GM12878 (cell line): Measurements from ENCODE around the gene EZH2. TPM values are rescaled to one million over a fixed set of nuclear protein-coding genes. Genes with fewer than 3 reads are reported as not detected.

Experiments
- ATAC-seq: fragments of 200-7000 bp; cut with Tn5 transposase; 3 replicates; pipeline ENCODE4 v1.9.1; 2020; ENCODE audit warnings: mild to moderate bottlenecking, moderate library complexity
- BruUV-seq: library from RNA; stranded (reverse); fragments of 400-500 nt; replicated peaks from 2 replicates; lab custom pipeline; 2021; lab: Mats Ljungman, UMichigan
- CTCF ChIA-PET: fragments of 300-600 bp; sonication (Branson Sonifier 250); formaldehyde crosslinking; extraction: SDS; loops from one replicate; lab custom pipeline; 2021; ENCODE audit warnings: inconsistent platforms; lab: Yijun Ruan, JAX
- POLR2A ChIA-PET: fragments of 350-600 bp; formaldehyde crosslinking; extraction: SDS; loops from one replicate; lab custom pipeline; 2021; ENCODE audit warnings: inconsistent platforms; lab: Charles Lee
- RAD21 ChIA-PET: fragments of 300-600 bp; sonication (Branson Sonifier 250); formaldehyde crosslinking; loops from one replicate; lab custom pipeline; 2023; ENCODE audit warnings: antibody characterized with exemption; ENCODE audit not compliant: unreplicated experiment; lab: Charles Lee
- SMC1A ChIA-PET: fragments of 300-600 bp; sonication (Branson Sonifier 250); formaldehyde crosslinking; loops from one replicate; lab custom pipeline; 2023; ENCODE audit not compliant: unreplicated experiment, uncharacterized antibody; lab: Charles Lee
- DNase-seq: peaks from one replicate; pipeline ENCODE4 v3.0.0-alpha.2; 2011; ENCODE audit warnings: low read depth, low spot score
- FAIRE-seq: peaks from 3 replicates; lab custom pipeline; 2011; peaks lifted over from hg19 to GRCh38; lab: Jason Lieb, UNC
- H2AFZ ChIP-seq: 2 replicates; pipeline ENCODE4 v1.6.0; 2011; ENCODE audit warnings: low read depth, low read length, control low read depth; ENCODE audit not compliant: control insufficient read depth
- H3K27ac ChIP-seq: 2 replicates; pipeline ENCODE4 v1.5.1; 2011; ENCODE audit warnings: control low read depth; ENCODE audit not compliant: control insufficient read depth, insufficient read depth
- H3K27me3 ChIP-seq, 2 experiments: replicated peaks in 1 of 2; 2 replicates each; pipeline versions ENCODE4 v1.6.0 to v1.6.1; 2011; ENCODE audit warnings: low read length in 1 of 2; ENCODE audit not compliant: control insufficient read depth in 2 of 2, insufficient read depth in 2 of 2
- H3K36me3 ChIP-seq, 2 experiments: 2 replicates each; pipeline ENCODE4 v1.5.1; 2011; ENCODE audit warnings: low read length in 1 of 2; ENCODE audit not compliant: control insufficient read depth in 2 of 2, insufficient read depth in 2 of 2
- H3K4me1 ChIP-seq: 2 replicates; pipeline ENCODE4 v1.6.1; 2011; ENCODE audit warnings: mild to moderate bottlenecking, low read length, moderate library complexity, mixed read lengths; ENCODE audit not compliant: control insufficient read depth, insufficient read depth
- H3K4me2 ChIP-seq: 2 replicates; pipeline ENCODE4 v1.6.0; 2011; ENCODE audit warnings: control low read depth; ENCODE audit not compliant: control insufficient read depth, insufficient read depth
- H3K4me3 ChIP-seq: fragments of 200-600 bp; sonication (generic); 2 replicates; pipeline ENCODE4 v1.5.1; 2016
- H3K79me2 ChIP-seq: 2 replicates; pipeline ENCODE4 v1.6.0; 2011; ENCODE audit warnings: low read length; ENCODE audit not compliant: control insufficient read depth, insufficient read depth
- H3K9ac ChIP-seq: 2 replicates; pipeline ENCODE4 v1.8.0; 2011; ENCODE audit warnings: low read length, control low read depth, mixed read lengths; ENCODE audit not compliant: control insufficient read depth, insufficient read depth
- H3K9me3 ChIP-seq: replicated peaks from 3 replicates; pipeline ENCODE4 v1.5.1; 2011; ENCODE audit warnings: mild to moderate bottlenecking, low read length; ENCODE audit not compliant: control insufficient read depth, insufficient read depth
- H4K20me1 ChIP-seq: 2 replicates; pipeline ENCODE4 v1.6.0; 2011; ENCODE audit not compliant: control insufficient read depth, insufficient read depth
- BACH1 ChIP-seq: fragments of 450-650 bp; IDR thresholded peaks from 2 replicates; pipeline ENCODE4 v1.6.1; 2017; ENCODE audit warnings: mild to moderate bottlenecking, borderline replicate concordance
- CBFB ChIP-seq: IDR thresholded peaks from 2 replicates; pipeline ENCODE4 v1.6.1; 2016; ENCODE audit warnings: antibody characterized with exemption, low read depth
- FOXM1 ChIP-seq: IDR thresholded peaks from 2 replicates; pipeline ENCODE4 v1.6.1; 2012; ENCODE audit warnings: low read depth, mild to moderate bottlenecking, inconsistent platforms, low read length, moderate library complexity
- HDGF ChIP-seq: fragments of 450-650 bp; IDR thresholded peaks from 2 replicates; pipeline ENCODE4 v1.6.1; 2016; ENCODE audit warnings: antibody characterized with exemption
- NFYB ChIP-seq: IDR thresholded peaks from 2 replicates; pipeline ENCODE4 v1.6.1; 2011; ENCODE audit warnings: low read depth, mild to moderate bottlenecking, low read length, improper control_type of control experiment, moderate library complexity; ENCODE audit not compliant: insufficient read depth
- REST ChIP-seq: IDR thresholded peaks from 2 replicates; pipeline ENCODE4 v1.6.1; 2012; ENCODE audit warnings: mild to moderate bottlenecking, low read depth, low read length
- SREBF2 ChIP-seq: IDR thresholded peaks from 2 replicates; pipeline ENCODE4 v1.6.1; 2012; ENCODE audit warnings: mild to moderate bottlenecking, low read length
- TCF12 ChIP-seq: IDR thresholded peaks from 2 replicates; pipeline ENCODE4 v1.6.1; 2011; ENCODE audit warnings: low read depth, mild to moderate bottlenecking, low read length
- ZBTB11 ChIP-seq: fragments of 450-650 bp; formaldehyde crosslinking; IDR thresholded peaks from 2 replicates; pipeline ENCODE4 v1.5.0; 2022; ENCODE audit warnings: mild to moderate bottlenecking, missing genetic modification characterization
- ZZZ3 ChIP-seq: IDR thresholded peaks from 2 replicates; pipeline ENCODE4 v1.6.1; 2011; ENCODE audit warnings: low read depth; ENCODE audit not compliant: control insufficient read depth, insufficient read length
- WGBS: methylation state at CpG from one replicate; pipeline ENCODE4 v1.1.6; 2016; ENCODE audit warnings: low lambda C conversion rate; ENCODE audit not compliant: insufficient replicate concordance, insufficient coverage; ENCODE audit errors: missing lambda C conversion rate; 5-methylcytosine and 5-hydroxymethylcytosine counted together
- in situ Hi-C: fragments of 300-500 bp; cut with MboI; formaldehyde crosslinking; loops from 9 replicates; pipeline ENCODE4 v1.14.3; 2018; ENCODE audit warnings: mixed read lengths
- intact Hi-C: fragments of 100-400 bp; cut with micrococcal nuclease; formaldehyde crosslinking; loops from one replicate; pipeline ENCODE4 v1.14.2; 2022; ENCODE audit not compliant: unreplicated experiment
- polyA plus RNA-seq, 11 experiments: library from polyadenylated mRNA; depleted of rRNA in 4 of 11; unstranded in 6 of 11; stranded (reverse) in 5 of 11; fragments of >200 nt; fragmentation: Nextera tagmentation in 4 of 11; fragmentation: Illumina TruSeq in 1 of 11; extraction: Ambion mirVana in 4 of 11; extraction: Trizol in 1 of 11; gene quantifications; 1 replicate in 1 of 11; 2 replicates in 10 of 11; pipeline versions ENCODE4 v1.2.1 to v1.2.3, GENCODE V29; 2011 to 2016; ENCODE audit warnings: inconsistent platforms in 2 of 11, missing spikeins in 2 of 11, low read depth in 1 of 11
- total RNA-seq, 4 experiments: library from RNA; depleted of rRNA in 3 of 4; stranded (reverse); fragments of >200 nt in 3 of 4; fragmentation: Illumina TruSeq in 1 of 4; extraction: Trizol in 1 of 4; gene quantifications; 2 replicates each; pipeline versions ENCODE4 v1.2.1 to v1.2.3, GENCODE V29; 2013 to 2021
- TF ChIP-seq, protein P1 (sequence below): fragments of 450-650 bp; IDR thresholded peaks from 2 replicates; pipeline ENCODE4 v1.6.1; 2017; ENCODE audit warnings: mild to moderate bottlenecking, moderate library complexity

Gene EZH2
- total and polyA plus RNA-seq, 10 of the 15 experiments (the other 5 are each of a cell fraction or from before 2014, with no cell fraction given): 19.4 to 69.6 (median 40.8) TPM

- Histone ChIP-seq H3K79me2 (no peaks in the 10 kb centered on the region), H3K4me3 (0 out of 2 replicates have a peak overlapping the region, but pooled peaks have one; percentile 2), H2AFZ (no peak overlapping the region; the same call in 1 of the 2 replicates), H3K27ac (no peak overlapping the region), H4K20me1 (no peaks in the 10 kb centered on the region; the same call in 1 of the 2 replicates), H3K9ac (no peak overlapping the region), H3K4me2 (peak overlapping the region; percentile 52), H3K27me3 (peaks cover 1 to 5% of the 10 kb centered on the region in 2 experiments; a peak in 3 of 4 replicates), H3K4me1 (peaks cover 40% of the 10 kb centered on the region), H3K36me3 (no peaks in the 10 kb centered on the region), H3K9me3 (no peaks in the 10 kb centered on the region)
- ChIA-PET SMC1A (interaction anchor here (1.3 to 1.5 kb wide), 2 partner anchors 8 to 26 kb away, joined by 3 to 4 read pairs; no protein-coding TSS in a partner anchor), RAD21 (interaction anchor here (1.1 kb wide), 1 partner anchor 26 kb away, joined by 4 read pairs; no protein-coding TSS in a partner anchor), POLR2A (no interaction called here), CTCF (interaction anchor here (0.9 kb wide), 1 partner anchor 19 kb away, joined by 4 read pairs; no protein-coding TSS in a partner anchor)
- in situ Hi-C loops (no loop called here), intact Hi-C loops (no loop called here)
- DNase-seq: no peak
- no peak for FAIRE-seq
- WGBS: 5% methylated on average over 7 of the region's 7 CpGs
- no TSS peak for BruUV-seq
- peak; percentile 7; the same call in 1 of the 3 replicates for ATAC-seq
- TF ChIP-seq FOXM1 (no peak), HDGF (no peak), TCF12 (no peak), REST (no peak), ZBTB11 (CRISPR knock-in tag) (no peak), ZZZ3 (no peak), CBFB (no peak), NFYB (no peak), BACH1 (no peak), SREBF2 (no peak)
- TF ChIP-seq, protein P1, sequence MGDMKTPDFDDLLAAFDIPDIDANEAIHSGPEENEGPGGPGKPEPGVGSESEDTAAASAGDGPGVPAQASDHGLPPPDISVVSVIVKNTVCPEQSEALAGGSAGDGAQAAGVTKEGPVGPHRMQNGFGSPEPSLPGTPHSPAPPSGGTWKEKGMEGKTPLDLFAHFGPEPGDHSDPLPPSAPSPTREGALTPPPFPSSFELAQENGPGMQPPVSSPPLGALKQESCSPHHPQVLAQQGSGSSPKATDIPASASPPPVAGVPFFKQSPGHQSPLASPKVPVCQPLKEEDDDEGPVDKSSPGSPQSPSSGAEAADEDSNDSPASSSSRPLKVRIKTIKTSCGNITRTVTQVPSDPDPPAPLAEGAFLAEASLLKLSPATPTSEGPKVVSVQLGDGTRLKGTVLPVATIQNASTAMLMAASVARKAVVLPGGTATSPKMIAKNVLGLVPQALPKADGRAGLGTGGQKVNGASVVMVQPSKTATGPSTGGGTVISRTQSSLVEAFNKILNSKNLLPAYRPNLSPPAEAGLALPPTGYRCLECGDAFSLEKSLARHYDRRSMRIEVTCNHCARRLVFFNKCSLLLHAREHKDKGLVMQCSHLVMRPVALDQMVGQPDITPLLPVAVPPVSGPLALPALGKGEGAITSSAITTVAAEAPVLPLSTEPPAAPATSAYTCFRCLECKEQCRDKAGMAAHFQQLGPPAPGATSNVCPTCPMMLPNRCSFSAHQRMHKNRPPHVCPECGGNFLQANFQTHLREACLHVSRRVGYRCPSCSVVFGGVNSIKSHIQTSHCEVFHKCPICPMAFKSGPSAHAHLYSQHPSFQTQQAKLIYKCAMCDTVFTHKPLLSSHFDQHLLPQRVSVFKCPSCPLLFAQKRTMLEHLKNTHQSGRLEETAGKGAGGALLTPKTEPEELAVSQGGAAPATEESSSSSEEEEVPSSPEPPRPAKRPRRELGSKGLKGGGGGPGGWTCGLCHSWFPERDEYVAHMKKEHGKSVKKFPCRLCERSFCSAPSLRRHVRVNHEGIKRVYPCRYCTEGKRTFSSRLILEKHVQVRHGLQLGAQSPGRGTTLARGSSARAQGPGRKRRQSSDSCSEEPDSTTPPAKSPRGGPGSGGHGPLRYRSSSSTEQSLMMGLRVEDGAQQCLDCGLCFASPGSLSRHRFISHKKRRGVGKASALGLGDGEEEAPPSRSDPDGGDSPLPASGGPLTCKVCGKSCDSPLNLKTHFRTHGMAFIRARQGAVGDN: no peak
Observed at GRCh38 chr7:148915211-148915610, 31.1 kb upstream of the EZH2 start.
